ENCODE data around the gene KCNK6.

KCNK6 gene

GRCh38 chr19:38318660-38319059 is 985 bp upstream of the KCNK6 start:
- CTCF ChIA-PET: interaction anchor here (0.6 to 0.7 kb wide), 2 partner anchors 54 to 74 kb away, joined by 3 to 5 read pairs; no protein-coding TSS in a partner anchor
- POLR2A ChIA-PET (ENCODE audit: low non-redundant PET): no interaction called here
- TF ChIP-seq CTCF (conservative IDR thresholded peaks at IDR 0.05; ENCODE audit: low read depth): no peak
- DNase-seq (ENCODE audit: low spot score): peak; percentile 46
- H3K27ac ChIP-seq: peak overlapping the region; percentile 91

GRCh38 chr19:38320969-38321339 is 1.3 kb downstream of the KCNK6 start:
- peak overlapping the region; percentile 91 for H3K27ac ChIP-seq
- no peak for TF ChIP-seq CTCF (conservative IDR thresholded peaks at IDR 0.05; ENCODE audit: low read depth)
- ChIA-PET CTCF (no interaction called here), POLR2A (ENCODE audit: low non-redundant PET) (interaction anchor here (0.5 to 0.7 kb wide), 2 partner anchors 14 to 35 kb away, joined by 3 to 4 read pairs; no protein-coding TSS in a partner anchor)
- DNase-seq (ENCODE audit: low spot score): no peak

GRCh38 chr19:38321646-38322196 is 2.1 kb downstream of the KCNK6 start:
- H3K27ac ChIP-seq: peak overlapping the region; percentile 91
- peak; percentile 72 for DNase-seq (ENCODE audit: low spot score)
- ChIA-PET POLR2A (ENCODE audit: low non-redundant PET) (no interaction called here), CTCF (interaction anchor here (0.7 kb wide), 1 partner anchor 25 kb away, joined by 4 read pairs; no protein-coding TSS in a partner anchor)
- TF ChIP-seq CTCF (conservative IDR thresholded peaks at IDR 0.05; ENCODE audit: low read depth): no peak

- TF ChIP-seq CTCF (conservative IDR thresholded peaks at IDR 0.05; ENCODE audit: low read depth): no peak
- DNase-seq (ENCODE audit: low spot score): no peak
- CTCF ChIA-PET: no interaction called here
- POLR2A ChIA-PET (ENCODE audit: low non-redundant PET): no interaction called here
- peak overlapping the region; percentile 91 for H3K27ac ChIP-seq
Observed at GRCh38 chr19:38323291-38323690, 3.6 kb downstream of the KCNK6 start.

GRCh38 chr19:38324431-38324830 is 4.8 kb downstream of the KCNK6 start:
- CTCF ChIA-PET: interaction anchor here (0.6 to 1.0 kb wide), 2 partner anchors 15 to 80 kb away, joined by 3 read pairs; no protein-coding TSS in a partner anchor
- DNase-seq (ENCODE audit: low spot score): peak; percentile 38
- POLR2A ChIA-PET (ENCODE audit: low non-redundant PET): interaction anchor here (0.6 kb wide), 1 partner anchor 190 kb away, joined by 5 read pairs; no protein-coding TSS in a partner anchor
- peak overlapping the region; percentile 60 for H3K27ac ChIP-seq
- no peak for TF ChIP-seq CTCF (conservative IDR thresholded peaks at IDR 0.05; ENCODE audit: low read depth)

- DNase-seq (ENCODE audit: low spot score): no peak
- CTCF ChIA-PET: interaction anchor here (1.2 kb wide), 1 partner anchor 8 kb away, joined by 6 read pairs; no protein-coding TSS in a partner anchor
- POLR2A ChIA-PET (ENCODE audit: low non-redundant PET): no interaction called here
- no peak for TF ChIP-seq CTCF (conservative IDR thresholded peaks at IDR 0.05; ENCODE audit: low read depth)
- peak overlapping the region; percentile 35 for H3K27ac ChIP-seq
Observed at GRCh38 chr19:38326591-38326990, 6.9 kb downstream of the KCNK6 start.

Data from RWPE1 (cell line).